AG20443 (cell line): Measurements from ENCODE around the gene CTNNA2.

ENCODE experiments used
- DNase-seq: peaks from one replicate; pipeline ENCODE4 v3.0.0; 2012; ENCODE audit warnings: low spot score, mixed read lengths

Gene CTNNA2

GRCh38 chr2:79612999-79613398, 100.1 kb downstream of the CTNNA2 start:
- no peak for DNase-seq

DNA sequence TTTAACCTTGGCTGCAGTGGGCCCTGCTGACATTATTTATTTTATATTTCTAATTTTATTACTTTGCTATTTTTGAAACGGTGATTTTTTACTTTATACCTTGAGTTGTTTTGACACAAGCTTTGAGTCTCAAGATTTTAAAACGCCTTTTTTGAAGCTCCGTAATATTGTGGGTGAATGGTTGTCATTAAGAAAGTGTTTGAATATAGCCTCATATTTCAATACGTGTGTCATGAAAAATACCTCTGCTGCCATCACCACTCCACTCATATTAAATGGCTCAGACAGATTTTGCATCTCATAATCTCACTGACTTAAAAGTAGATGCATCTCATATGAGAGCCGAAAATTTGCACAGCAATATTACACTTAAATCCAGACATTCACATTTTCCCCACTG, 106.6 kb downstream of the CTNNA2 start:
- DNase-seq = no peak

GRCh38 chr2:79619976-79620375, 107.1 kb downstream of the CTNNA2 start:
- no peak for DNase-seq

DNA sequence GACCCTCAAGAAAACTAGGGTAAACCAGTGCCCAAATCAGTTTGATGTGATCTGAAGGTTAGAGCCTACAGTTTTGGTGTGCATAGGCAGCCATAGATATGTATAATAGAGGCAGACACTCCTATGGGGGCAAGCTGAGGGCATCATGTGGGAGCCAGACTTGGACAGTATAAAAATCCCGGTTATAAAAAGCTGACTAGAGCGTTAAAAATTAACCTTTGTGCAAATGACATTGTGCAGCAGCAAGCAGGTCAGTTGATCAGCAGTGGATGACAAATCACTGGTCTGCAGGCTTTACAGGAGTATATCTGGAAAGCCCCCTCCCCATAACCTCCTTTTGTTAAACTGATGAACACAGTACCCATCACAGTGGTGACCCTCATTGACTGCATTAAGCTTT, 107.8 kb downstream of the CTNNA2 start:
- DNase-seq = no peak

GRCh38 chr2:79621252-79621651, 108.4 kb downstream of the CTNNA2 start:
- no peak for DNase-seq

DNA sequence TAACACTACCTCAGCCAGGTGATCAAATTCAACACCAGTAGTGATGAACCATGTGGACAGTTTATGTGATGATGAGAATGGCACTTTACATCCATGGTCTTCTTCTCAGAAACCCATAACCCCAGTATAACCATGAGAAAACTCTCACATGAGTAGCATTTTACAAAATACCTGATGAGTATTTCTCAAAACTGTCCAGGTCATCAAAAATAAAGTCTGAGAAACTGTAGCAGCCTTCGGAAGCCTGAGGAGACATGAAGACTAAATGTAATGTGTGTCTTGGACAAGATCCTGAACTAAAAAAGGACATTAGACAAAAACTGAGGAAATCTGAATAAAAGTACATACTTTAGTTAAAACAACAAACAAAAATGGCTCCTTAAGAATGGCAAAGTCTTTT, 108.9 kb downstream of the CTNNA2 start:
- DNase-seq = no peak

- DNase-seq = peak; percentile 9
Measured at GRCh38 chr2:79622508-79622907, 109.7 kb downstream of the CTNNA2 start.

- no peak for DNase-seq
Measured at GRCh38 chr2:79627237-79627636, 114.4 kb downstream of the CTNNA2 start.

DNA sequence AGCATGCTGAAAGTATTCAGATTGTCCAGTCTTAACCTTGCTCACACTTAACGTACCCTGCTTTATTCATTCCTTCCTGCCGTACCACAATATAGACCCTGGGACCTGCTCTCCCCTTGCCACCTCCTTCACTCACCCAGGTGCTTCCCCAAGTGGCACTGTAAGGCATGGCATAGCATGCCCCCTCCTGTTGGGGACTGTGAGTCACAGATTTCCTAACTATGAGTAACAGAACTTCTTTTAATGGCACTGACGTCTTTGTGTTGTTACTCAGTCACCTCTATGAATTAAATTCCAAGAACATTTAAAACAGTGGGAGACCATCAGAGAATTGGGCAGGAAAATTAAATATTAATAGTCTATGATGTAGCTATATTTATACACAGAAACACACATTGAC, 117.2 kb downstream of the CTNNA2 start:
- DNase-seq = no peak

DNA sequence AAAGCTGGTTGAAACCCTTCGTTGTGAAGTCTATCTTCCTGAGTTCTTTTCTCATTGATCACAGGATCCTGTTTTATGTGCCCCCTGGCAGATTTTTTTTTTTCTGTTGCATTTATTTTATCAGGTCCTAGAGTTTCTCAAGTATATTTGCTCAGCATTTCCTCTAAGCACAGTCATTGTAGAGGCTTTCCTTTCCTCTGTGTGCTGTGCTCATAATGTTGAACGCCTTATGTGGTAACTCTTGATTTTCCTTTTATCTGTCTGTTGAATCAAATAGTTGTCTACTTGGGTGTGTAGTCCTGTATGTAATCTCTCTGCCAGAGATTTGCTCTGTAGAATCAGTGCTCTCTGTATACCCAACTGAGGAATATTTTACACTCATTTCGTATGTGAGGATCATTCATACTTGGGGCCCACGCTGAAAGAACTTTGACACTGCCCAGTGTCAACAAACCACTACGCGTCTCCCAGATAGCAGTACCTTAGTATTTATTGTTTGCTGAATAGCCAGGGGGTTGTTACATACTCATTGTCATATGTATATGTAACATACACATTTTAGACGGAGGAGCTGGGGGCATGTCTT, 118.2 kb downstream of the CTNNA2 start:
- no peak for DNase-seq

DNA sequence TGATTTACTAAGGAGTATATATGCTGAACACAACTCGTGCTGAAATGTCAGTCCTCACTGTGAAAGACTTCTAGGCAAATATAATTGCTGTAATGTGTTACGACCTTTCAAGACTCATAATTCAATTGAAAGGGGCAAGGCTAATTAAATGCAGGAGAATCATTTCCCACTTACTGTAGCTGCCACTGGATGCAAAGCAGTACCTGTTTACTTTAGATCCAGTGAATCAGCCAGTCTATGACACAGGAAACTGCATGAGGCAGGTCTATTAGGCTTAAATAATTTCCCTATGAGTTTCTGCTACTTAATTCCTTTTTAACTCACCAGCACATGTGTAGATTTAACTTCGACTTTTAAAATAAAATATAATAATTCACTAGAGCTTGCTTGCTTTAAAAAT, 125.6 kb downstream of the CTNNA2 start:
- DNase-seq = no peak

GRCh38 chr2:79638954-79639353, 126.1 kb downstream of the CTNNA2 start:
- no peak for DNase-seq

DNA sequence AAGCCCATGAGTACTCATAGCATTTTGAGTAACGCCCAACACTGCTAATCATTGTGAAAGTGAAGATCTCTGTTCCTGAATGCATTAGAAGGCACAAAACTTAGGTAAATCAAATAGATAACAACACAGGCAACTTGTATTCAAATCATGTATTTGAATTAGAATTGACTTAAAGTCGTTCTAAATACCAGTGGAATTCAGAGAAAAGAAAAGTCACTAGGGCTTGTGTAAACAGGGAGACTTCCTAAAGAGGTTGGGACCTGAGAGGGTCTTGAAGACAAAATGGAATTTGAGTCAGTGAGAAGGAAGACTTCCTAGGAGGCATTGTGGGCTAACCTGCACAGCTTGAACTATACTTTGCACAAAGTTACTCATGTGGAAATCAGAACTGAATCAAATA, 127.2 kb downstream of the CTNNA2 start:
- no peak for DNase-seq

GRCh38 chr2:79649531-79649930, 136.7 kb downstream of the CTNNA2 start:
- no peak for DNase-seq

- DNase-seq = no peak
Measured at GRCh38 chr2:79660557-79660956, 147.7 kb downstream of the CTNNA2 start.

GRCh38 chr2:79665091-79665490, 152.2 kb downstream of the CTNNA2 start:
- no peak for DNase-seq

DNA sequence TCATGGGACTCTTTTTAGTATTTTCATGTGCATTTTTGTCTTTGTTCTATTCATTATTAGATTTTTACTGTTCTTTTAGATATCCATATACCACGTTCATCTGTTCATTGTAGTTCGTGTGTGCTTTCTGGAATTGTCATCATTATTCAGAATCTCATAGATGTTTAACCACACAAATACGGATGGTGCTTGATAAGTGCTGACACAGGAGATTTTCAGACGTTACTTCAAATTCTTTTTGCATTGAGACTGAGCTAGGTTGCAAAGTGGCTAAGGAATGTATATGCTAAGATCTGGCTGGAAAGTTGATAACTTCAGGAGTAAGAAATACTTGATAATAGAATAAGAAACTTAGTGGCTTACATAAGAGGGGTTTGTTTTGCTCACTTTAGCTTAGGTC, 153.6 kb downstream of the CTNNA2 start:
- DNase-seq = no peak

DNA sequence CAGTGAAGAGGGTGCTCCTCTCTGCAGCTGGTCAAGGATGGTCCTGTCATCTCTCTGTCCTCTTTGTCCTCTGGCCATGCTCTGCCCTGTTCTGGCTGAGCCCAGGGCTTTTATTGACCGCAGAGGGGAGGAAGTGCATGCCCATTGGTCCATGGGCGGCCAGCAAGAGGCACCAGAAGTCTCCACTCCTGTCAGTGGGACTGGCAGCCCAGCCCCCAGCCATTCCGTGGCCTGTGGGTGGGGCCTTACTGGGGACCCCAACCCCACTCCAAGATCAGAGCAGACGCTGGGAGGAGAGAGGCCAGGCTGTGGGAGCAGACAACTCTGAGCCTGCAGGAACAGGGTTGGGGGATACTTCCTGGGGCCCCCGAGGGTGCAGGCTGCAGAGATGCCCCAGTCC, 156.9 kb downstream of the CTNNA2 start:
- no peak for DNase-seq

- DNase-seq = peak; percentile 11
Measured at GRCh38 chr2:79670198-79670597, 157.3 kb downstream of the CTNNA2 start.

- DNase-seq = no peak
Measured at GRCh38 chr2:79686884-79687283, 174.0 kb downstream of the CTNNA2 start.

- no peak for DNase-seq
Measured at GRCh38 chr2:79695248-79695647, 182.4 kb downstream of the CTNNA2 start.

DNA sequence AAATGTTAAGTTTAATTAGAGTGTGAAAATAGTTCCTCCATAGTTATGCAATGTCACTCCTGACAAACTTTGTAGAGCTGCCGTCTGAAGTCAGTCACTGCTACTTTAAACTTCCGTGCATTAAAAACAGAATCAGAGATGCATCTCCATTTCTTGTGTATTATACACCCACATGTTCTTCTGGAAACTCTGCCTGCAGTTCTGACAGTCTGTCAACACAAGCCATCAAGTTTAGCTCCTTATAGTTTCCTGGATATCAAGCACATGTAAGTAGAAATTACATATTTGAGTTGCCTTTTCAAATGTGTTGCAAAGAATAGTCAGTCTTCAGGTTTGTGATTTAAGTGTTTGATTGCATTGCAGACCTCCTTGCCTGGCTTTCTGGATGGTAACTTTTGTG, 184.3 kb downstream of the CTNNA2 start:
- no peak for DNase-seq

GRCh38 chr2:79700651-79701050, 187.8 kb downstream of the CTNNA2 start:
- DNase-seq = no peak

DNA sequence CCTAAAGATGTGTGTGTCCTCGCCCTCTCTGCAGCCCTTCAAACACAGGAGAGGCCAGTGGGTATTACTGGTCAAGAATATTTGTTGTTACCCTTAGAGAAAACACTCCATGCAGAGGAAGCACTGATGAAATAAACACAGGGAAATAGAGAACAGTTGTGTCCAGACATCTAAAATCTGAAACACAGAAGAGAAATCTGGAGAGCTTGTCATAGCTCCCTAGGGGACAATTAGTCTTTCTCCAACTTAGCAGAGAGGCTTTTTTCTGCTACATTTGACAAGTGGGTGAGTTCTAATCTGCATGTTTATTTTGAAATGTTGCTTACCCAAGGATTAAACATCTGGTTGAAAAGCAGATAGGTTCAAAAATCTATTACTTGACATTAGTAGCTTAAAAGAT, 190.1 kb downstream of the CTNNA2 start:
- no peak for DNase-seq

DNA sequence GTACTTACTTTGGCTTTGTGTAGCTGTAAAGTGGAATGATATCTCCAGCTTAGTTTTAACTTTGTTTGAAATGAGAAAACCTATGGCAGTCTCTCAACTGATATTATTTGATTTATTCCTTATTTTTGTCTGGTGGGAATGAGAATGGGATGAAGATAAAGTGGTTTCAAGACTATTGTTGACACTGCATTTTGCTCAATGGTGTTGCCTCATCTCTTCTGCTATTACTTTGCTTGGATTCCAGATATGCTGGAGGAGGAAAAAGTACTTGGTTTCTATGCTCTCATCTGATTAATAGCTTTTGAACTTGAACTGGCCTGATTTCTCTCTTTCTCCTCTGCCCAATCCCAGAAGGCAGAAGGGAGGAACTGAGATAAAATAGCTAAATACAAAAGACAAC, 198.2 kb downstream of the CTNNA2 start:
- DNase-seq = no peak
